Left lung (tissue), 14 donors: Measurements from ENCODE around the gene SEZ6. TPM values are rescaled to one million over a fixed set of nuclear protein-coding genes. Genes with fewer than 3 reads are reported as not detected.
A peak's percentile ranks its signal among the peaks of the same experiment; 100 is the strongest.

Experiments used
- ATAC-seq: fragments of 200-7000 bp; cut with Tn5 transposase; one replicate; pipeline ENCODE4 v1.9.1; 2020; ENCODE audit warnings: moderate library complexity
- DNase-seq, 4 donors: peaks; one replicate each; pipeline ENCODE4 v3.0.0-alpha.2; 2013 to 2020
- H3K27ac ChIP-seq, 2 donors: fragments of 200-600 bp; sonication (generic) in 1 of 2; one replicate each; pipeline versions ENCODE4 v1.5.0 to v1.8.0; 2020 to 2021
- H3K27me3 ChIP-seq, 2 donors: fragments of 200-600 bp; sonication (generic) in 1 of 2; one replicate each; pipeline versions ENCODE4 v1.5.0 to v1.8.0; 2020 to 2021
- H3K36me3 ChIP-seq, 2 donors: fragments of 200-600 bp; sonication (generic) in 1 of 2; one replicate each; pipeline versions ENCODE4 v1.5.0 to v1.8.0; 2020 to 2021
- H3K4me1 ChIP-seq, 2 donors: fragments of 200-600 bp; one replicate each; pipeline ENCODE4 v1.8.0; 2021
- H3K4me3 ChIP-seq, 2 donors: fragments of 200-600 bp; sonication (generic) in 1 of 2; one replicate each; pipeline versions ENCODE4 v1.5.0 to v1.8.0; 2020 to 2021; ENCODE audit warnings: mild to moderate bottlenecking in 1 of 2
- H3K9me3 ChIP-seq, 2 donors: fragments of 200-600 bp; sonication (generic) in 1 of 2; one replicate each; pipeline versions ENCODE4 v1.5.0 to v1.8.0; 2020 to 2021
- CTCF ChIP-seq, 2 donors: fragments of 200-600 bp; sonication (generic) in 1 of 2; IDR thresholded peaks; one replicate each; pipeline versions ENCODE4 v1.5.0 to v1.8.0; 2021; ENCODE audit warnings: antibody characterized with exemption in 2 of 2
- intact Hi-C, 2 donors: fragments of 100-400 bp; cut with DNase I; formaldehyde crosslinking; loops; one replicate each; pipeline versions ENCODE4 v1.11.2 to v1.14.2; 2022
- long read RNA-seq, 12 donors: library from polyadenylated mRNA in 2 of 12; unstranded in 2 of 12; transcript quantifications; one replicate each; pipeline ENCODE4 v2.0.0 and lab custom pipeline, GENCODE V29; 2019 to 2026
- polyA plus RNA-seq, 6 donors: library from polyadenylated mRNA; unstranded; fragments of 120-200 nt; gene quantifications; one replicate each; pipeline ENCODE4 v1.2.1, GENCODE V29; 2013; ENCODE audit not compliant: insufficient read length in 6 of 6
- total RNA-seq, 2 donors: library from RNA; stranded (reverse); fragmentation: NEBNext Ultra II Directional; extraction: Animal tissue kit (Norgen Biotek cat#: 25700); gene quantifications; one replicate each; pipeline ENCODE4 v1.2.1, GENCODE V29; 2021
- donor health status: DM: no; HTN: yes; CAD: no.
- donor health status: DM: no; HTN: no; CAD: no.

SEZ6 gene
- total RNA-seq, result under 1 TPM in 1 of 2 donors, not detected in 1; 0.09 TPM
- polyA plus RNA-seq, result 1 to 10 TPM in 1 of 6 donors, under 1 TPM in 5; 0.43 to 1.2 (median 0.87) TPM
- long read RNA-seq, donor 1, result 0 reads
- long read RNA-seq, donor 2, result 0 reads
- long read RNA-seq, donor 3, result 0 reads
- long read RNA-seq, donor 4, result 0 reads
- long read RNA-seq, donor 5, result 0 reads
- long read RNA-seq, donor 6, result 0 reads
- long read RNA-seq, donor 7, result 0 reads
- long read RNA-seq, donor 8, result 0 reads
- long read RNA-seq, donor 9, result 0 reads
- long read RNA-seq, donor 10, result 0 reads
- long read RNA-seq, donor 11, result 0 reads
- long read RNA-seq, donor 12, result 0 reads

- ATAC-seq (peak; percentile 98), DNase-seq (peak; percentile 64 to 89 (median 76))
- Histone ChIP-seq H3K36me3 (no peaks in the 10 kb centered on the region), H3K27ac (no peak within 1 kb of the TSS), H3K4me1 (peaks cover 0 to 11% of the 10 kb centered on the region in 2 donors), H3K4me3 (no peak within 1 kb of the TSS), H3K27me3 (peaks cover 34 to 98% of the 10 kb centered on the region in 2 donors), H3K9me3 (no peaks in the 10 kb centered on the region)
- intact Hi-C loops, result no loop called here
- peak in 1 of 2 donors; percentile 34 for TF ChIP-seq CTCF (IDR thresholded peaks at IDR 0.05)
Observed at GRCh38 chr17:29005936-29006511, at the start of gene SEZ6. SEZ6 (minus strand) TSS chr17:29006033; CDS start chr17:29005869, 164 bp downstream.

GRCh38 chr17:29054835-29055234, 49.0 kb upstream of the SEZ6 start:
- no peak overlapping the region for H3K4me3 ChIP-seq
- ATAC-seq, result no peak
- no peaks in the 10 kb centered on the region for H3K36me3 ChIP-seq
- no peak overlapping the region for H3K27ac ChIP-seq
- intact Hi-C loops, result no loop called here
- peaks cover 0 to 2% of the 10 kb centered on the region in 2 donors for H3K27me3 ChIP-seq
- no peaks in the 10 kb centered on the region for H3K4me1 ChIP-seq
- no peak for TF ChIP-seq CTCF (IDR thresholded peaks at IDR 0.05)
- no peaks in the 10 kb centered on the region for H3K9me3 ChIP-seq
- DNase-seq, result no peak

- no peak for TF ChIP-seq CTCF (IDR thresholded peaks at IDR 0.05)
- intact Hi-C loops, result no loop called here
- Histone ChIP-seq H3K27me3 (peaks cover 0 to 14% of the 10 kb centered on the region in 2 donors), H3K4me1 (no peaks in the 10 kb centered on the region), H3K27ac (no peak overlapping the region), H3K9me3 (no peaks in the 10 kb centered on the region), H3K4me3 (no peak overlapping the region), H3K36me3 (no peaks in the 10 kb centered on the region)
- DNase-seq, result no peak
- no peak for ATAC-seq
Observed at GRCh38 chr17:29051731-29052130, 45.9 kb upstream of the SEZ6 start.

GRCh38 chr17:29051194-29051593, 45.4 kb upstream of the SEZ6 start:
- Histone ChIP-seq H3K4me1 (no peaks in the 10 kb centered on the region), H3K36me3 (no peaks in the 10 kb centered on the region), H3K27me3 (peaks cover 0 to 14% of the 10 kb centered on the region in 2 donors), H3K27ac (no peak overlapping the region), H3K4me3 (no peak overlapping the region), H3K9me3 (no peaks in the 10 kb centered on the region)
- intact Hi-C loops, result no loop called here
- ATAC-seq (no peak), DNase-seq (no peak)
- no peak for TF ChIP-seq CTCF (IDR thresholded peaks at IDR 0.05)

GRCh38 chr17:29050176-29050575, 44.3 kb upstream of the SEZ6 start:
- Histone ChIP-seq H3K4me1 (no peaks in the 10 kb centered on the region), H3K27ac (no peak overlapping the region), H3K36me3 (no peaks in the 10 kb centered on the region), H3K4me3 (no peak overlapping the region), H3K27me3 (peaks cover 0 to 14% of the 10 kb centered on the region in 2 donors), H3K9me3 (no peaks in the 10 kb centered on the region)
- DNase-seq, result no peak
- ATAC-seq, result no peak
- intact Hi-C loops, result no loop called here
- TF ChIP-seq CTCF (IDR thresholded peaks at IDR 0.05), result no peak
